SKM-1 (cell line): ENCODE measurements around the gene TALDO1.

Experiments used
- DNase-seq: peaks from one replicate; lab custom pipeline; 2025; ENCODE audit not compliant: unreplicated experiment; lab: John Stamatoyannopoulos, UW

Gene TALDO1

GRCh38 chr11:714436-714835 is 32.8 kb upstream of the TALDO1 start:
- no peak for DNase-seq

DNA sequence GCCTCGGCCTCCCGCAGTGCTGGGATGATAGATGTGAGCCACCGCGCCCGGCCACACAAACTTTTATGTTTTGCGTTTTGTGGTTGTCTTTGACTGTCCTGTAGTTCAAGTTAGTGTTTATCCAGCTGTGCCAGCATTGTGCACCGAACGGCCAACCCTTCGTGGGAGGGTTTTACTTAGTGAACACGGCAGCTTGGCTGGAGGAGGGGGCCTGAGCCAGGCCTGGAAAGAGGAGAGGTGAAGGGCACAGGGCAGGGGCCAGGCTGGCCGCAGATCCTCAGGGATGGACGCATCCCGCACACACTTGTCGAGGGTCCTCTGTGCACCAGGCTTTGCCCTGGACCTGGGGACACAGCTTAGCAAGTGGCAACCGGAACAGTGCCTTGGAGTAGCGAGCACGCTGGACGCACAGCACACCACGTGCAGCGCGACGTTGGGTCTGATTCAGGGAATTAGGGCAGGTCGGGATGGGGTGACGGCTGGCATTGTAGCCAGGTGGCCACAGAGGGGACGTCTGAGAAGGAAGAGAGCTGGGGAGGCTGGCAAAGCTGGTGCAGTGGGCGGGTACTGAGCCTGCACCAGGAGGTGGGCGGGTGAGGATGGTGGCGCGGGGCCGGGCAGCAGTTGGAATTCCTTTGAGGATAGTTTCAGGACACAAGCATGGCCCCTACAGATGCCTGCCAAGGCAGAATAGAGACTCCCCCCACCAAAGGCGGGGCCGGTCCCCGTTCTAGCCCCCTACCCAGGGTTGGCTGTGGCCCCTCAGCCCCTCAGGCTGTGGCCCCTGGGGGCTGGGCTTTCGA is 27.8 kb upstream of the TALDO1 start:
- no peak for DNase-seq

DNA sequence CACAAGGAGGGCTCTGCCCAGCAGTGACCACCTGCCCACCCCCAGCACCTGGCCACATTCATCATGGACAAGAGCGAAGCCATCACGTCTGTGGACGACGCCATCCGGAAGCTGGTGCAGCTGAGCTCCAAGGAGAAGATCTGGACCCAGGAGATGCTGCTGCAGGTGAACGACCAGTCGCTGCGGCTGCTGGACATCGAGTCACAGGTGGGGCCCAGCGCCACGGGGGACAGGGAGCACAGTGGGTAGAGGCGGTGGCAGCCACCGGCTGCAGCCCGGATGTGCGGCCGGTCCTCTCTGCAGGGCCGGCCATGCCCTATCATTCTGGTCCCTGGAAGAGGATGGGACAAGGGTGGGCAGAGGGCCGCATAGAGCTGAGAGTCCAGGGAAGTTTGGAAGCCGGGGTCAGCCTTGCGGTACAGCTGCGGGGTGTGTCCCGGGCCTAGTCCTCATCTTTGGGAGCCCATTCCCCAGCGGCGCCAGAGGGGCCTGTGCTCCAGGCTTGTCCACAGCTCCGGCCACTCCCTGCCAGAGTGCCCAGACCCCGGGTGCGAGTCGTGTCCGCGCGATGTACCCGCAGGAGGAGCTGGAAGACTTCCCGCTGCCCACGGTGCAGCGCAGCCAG is 27.1 kb upstream of the TALDO1 start:
- no peak for DNase-seq

DNA sequence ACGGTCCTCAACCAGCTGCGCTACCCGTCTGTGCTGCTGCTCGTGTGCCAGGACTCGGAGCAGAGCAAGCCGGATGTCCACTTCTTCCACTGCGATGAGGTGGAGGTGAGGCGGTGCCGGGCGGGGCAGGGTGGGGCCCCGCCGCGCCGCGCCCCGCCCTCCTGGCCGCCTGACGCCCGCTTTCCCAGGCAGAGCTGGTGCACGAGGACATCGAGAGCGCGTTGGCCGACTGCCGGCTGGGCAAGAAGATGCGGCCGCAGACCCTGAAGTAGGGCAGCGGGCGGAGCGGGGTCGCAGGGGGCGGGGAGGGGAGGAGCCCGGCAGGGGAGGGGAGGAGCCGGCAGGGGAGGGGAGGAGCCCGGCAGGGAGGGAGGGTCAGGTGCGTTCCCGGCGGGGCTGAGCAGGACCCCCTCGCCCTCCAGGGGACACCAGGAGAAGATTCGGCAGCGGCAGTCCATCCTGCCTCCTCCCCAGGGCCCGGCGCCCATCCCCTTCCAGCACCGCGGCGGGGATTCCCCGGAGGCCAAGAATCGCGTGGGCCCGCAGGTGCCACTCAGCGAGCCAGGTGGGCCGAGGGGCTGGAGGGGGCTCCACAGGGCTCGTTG is 26.5 kb upstream of the TALDO1 start:
- DNase-seq: no peak

DNA sequence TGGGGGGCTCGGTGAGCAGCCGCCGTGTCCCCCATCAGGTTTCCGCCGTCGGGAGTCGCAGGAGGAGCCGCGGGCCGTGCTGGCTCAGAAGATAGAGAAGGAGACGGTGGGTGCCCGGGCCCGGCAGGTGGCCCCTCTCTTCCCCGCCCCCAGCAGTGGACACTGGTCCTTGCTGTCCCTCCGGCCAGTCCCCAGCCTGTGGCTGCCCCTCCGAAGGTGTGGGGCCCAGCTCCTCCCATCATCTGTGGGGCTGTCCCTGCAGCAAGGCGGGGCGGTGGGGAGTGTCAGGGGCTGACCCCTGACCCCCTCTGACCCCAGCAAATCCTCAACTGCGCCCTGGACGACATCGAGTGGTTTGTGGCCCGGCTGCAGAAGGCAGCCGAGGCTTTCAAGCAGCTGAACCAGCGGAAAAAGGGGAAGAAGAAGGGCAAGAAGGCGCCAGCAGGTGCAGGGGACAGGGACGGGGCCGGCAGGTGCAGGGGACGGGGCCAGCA is 26.0 kb upstream of the TALDO1 start:
- no peak for DNase-seq

DNA sequence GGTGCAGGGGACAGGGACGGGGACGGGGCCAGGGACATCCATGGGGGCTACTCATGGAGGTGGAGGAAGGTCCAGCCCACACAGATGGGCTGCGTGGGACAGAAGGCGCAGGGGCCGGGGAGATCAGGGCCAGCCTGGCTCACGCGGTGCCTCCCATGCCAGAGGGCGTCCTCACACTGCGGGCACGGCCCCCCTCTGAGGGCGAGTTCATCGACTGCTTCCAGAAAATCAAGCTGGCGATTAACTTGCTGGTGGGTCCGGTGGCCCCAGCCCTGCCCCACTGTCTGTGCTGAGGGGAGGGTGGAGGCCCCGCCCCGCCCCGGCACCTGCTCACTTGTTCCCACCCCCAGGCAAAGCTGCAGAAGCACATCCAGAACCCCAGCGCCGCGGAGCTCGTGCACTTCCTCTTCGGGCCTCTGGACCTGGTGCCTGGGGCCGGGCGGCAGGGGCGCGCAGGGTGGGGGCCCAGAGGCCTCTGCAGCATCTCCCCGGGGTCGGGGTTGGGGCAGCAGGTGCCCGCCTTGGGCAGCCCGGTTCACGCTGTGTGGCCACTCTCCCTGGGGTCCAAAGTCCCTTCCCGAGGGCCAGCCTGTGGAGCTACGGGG is 25.4 kb upstream of the TALDO1 start:
- no peak for DNase-seq

- no peak for DNase-seq
These were observed 24.9 kb upstream of the TALDO1 start for GRCh38 chr11:722346-722811.

- no peak for DNase-seq
These were observed 24.0 kb upstream of the TALDO1 start for GRCh38 chr11:723120-723883.

GRCh38 chr11:724049-724777 is 23.1 kb upstream of the TALDO1 start:
- DNase-seq: no peak

DNA sequence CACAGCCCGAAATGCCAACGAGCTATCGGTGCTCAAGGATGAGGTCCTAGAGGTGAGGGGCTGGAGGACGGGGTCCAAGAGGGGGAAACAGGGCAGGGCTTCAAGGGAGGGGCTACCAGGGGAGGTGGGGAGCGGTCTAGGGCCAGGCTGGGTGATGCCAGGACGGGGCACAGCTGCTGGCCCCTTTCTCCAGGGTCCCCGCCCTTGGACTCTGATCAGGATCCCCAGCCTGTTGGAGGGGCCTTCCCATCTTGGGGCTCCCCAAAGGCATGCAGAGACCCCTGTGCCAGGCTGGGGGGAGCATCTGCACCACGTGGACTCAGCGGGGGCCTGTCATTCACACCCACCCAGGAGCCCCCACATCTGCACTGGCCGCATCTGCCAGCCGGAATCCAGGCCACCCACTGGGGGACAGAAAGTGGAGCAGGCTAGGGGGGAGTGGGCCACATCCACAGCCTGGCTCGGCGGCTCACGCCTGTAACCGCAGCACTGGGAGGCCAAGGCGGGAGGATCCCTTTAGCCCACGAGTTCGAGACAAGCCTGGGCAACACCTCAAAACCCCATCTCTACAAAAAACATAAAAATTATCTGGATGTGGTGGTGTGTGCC is 22.4 kb upstream of the TALDO1 start:
- no peak for DNase-seq

- DNase-seq: no peak
These were observed 21.6 kb upstream of the TALDO1 start for GRCh38 chr11:725624-726202.

DNA sequence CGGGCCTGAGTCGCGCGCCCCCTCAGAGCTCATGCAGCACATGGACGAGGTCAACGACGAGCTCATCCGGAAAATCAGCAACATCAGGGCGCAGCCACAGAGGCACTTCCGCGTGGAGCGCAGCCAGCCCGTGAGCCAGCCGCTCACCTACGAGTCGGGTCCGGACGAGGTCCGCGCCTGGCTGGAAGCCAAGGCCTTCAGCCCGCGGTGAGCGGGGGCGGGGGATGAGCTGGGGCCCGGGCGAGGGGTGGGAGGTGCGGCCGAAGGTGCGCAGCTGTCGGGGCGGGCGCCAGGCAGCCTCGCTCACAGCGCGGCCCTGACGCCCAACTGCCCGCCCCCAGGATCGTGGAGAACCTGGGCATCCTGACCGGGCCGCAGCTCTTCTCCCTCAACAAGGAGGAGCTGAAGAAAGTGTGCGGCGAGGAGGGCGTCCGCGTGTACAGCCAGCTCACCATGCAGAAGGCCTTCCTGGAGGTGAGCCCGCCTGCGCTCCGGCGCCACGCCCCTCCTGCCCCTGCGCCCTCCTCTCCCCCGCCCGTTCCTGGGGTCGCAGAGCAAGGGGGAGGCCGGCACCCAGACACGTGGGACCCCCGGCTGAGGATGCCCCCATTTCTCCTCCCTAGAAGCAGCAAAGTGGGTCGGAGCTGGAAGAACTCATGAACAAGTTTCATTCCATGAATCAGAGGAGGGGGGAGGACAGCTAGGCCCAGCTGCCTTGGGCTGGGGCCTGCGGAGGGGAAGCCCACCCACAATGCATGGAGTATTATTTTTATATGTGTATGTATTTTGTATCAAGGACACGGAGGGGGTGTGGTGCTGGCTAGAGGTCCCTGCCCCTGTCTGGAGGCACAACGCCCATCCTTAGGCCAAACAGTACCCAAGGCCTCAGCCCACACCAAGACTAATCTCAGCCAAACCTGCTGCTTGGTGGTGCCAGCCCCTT is 20.7 kb upstream of the TALDO1 start:
- no peak for DNase-seq

DNA sequence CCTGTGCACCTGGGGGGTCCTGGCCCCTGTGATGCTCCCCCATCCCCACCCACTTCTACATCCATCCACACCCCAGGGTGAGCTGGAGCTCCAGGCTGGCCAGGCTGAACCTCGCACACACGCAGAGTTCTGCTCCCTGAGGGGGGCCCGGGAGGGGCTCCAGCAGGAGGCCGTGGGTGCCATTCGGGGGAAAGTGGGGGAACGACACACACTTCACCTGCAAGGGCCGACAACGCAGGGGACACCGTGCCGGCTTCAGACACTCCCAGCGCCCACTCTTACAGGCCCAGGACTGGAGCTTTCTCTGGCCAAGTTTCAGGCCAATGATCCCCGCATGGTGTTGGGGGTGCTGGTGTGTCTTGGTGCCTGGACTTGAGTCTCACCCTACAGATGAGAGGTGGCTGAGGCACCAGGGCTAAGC is 20.0 kb upstream of the TALDO1 start:
- no peak for DNase-seq

DNA sequence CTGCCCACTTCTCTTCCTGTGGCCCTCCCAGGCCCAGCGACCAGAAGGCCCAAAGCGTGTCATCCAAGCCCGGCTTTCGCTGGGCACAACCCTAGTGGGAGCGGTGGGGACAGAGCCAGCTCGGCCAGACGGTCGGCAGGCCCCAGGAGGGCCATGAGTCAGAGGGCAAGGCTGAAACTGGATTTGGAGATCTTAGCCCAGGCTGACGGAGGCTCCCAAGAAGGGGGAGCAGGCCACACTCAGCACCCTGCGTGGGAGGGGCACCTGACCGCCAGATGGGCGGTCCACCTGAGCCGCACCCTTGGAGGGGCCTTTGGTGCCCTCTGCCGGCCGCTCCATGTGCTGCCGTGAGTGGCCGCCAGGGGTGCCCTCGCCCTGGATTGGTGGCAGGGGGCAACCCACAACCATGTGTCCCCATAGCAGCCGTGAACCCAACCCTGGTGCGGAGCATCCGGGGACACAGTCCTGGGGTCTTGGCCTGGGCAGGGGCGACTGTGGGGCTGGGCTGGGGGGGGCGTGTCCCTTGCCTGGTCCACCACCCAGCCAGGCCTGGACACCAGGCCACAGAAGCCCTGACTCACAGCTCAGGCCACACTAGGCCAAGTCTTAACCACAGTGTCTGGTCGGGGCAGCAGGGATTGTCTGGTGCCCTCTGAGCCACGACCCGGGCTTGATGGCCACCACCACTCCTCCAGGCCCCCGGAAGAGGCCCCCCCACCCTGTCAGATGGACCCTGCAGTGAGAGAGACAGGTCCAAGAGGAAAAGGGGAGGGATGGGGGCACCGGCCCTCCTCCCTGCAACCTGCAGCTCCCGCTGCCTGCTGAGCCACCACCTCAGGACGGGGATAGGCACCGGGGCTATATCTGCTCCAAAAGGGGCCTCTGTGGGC is 19.2 kb upstream of the TALDO1 start:
- DNase-seq: peak; percentile 47

GRCh38 chr11:728901-729491 is 18.3 kb upstream of the TALDO1 start:
- no peak for DNase-seq

DNA sequence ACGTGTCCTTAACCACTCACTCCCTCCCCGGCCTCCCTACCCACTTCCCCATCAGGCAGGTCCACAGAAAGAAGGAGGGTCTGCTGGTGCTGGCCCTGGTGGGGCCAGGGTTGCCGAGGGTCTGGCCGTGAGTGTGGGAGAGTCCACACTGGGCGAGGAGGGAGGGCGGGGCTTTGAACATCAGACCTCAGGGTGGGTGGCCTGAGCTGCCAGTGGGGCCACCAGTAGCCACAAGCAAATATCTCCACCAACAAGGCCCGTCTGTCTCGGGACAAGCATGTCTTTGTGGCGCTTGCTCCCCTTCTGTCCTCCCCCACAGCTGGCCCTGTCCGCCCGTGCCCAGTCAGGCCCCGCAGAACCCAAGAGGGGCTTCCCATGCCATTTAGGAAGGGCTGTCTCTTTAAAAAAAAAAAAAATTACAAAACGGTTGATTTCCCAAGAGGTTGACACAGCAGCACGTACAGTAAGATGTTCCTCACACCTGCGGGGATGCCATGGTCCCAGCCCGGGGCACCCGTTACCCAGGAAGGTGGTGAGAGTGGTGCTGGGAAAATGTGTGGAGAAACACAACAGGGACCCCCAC is 17.7 kb upstream of the TALDO1 start:
- no peak for DNase-seq

DNA sequence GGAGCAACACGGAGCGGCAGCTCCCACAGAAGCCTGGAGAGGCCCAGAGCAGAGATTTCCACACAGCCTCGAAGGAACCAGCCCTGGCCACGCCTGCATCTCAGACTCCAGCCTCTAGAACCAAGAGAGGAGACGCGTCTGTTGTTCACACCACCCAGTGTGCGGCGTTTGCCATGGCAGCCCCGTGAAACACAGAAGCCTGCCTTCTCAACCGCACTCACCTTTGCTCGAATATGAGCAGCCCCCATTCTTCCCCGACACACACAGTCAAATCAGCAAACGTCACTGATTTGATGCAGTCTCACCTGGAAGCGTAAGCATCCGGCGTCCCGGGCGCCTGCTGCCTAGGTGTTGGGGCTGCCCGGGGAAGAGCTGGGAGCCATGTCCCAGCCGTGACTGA is 14.2 kb upstream of the TALDO1 start:
- DNase-seq: no peak
